Superior temporal gyrus (tissue), 1 donor: ENCODE data around the gene COQ4.

ENCODE experiments used
- DNase-seq: peaks from one replicate; pipeline ENCODE4 v3.0.0-alpha.2; 2016; ENCODE audit errors: extremely low spot score

The COQ4 gene

DNA sequence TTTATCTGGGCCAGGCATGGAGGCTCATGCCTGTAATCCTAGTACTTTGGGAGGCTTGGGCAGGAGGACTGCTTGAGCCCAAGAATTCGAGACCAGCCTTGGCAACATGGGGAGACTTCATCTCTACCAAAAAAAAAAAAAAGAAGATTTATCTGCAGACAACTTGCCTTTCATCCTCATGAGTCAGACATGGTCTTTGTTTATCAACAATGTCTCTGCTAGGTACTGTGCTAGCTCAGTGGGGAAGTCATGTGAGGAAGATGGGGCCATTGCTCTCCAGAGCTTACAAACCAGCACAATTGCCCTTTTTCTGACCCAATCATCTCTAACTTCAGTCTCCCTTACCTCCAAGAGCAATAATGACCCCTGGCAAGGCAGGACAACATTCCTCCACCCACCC, 50.1 kb downstream of the COQ4 start:
- no peak for DNase-seq

- peak; percentile 94 for DNase-seq
Observed at GRCh38 chr9:128374221-128374675, 51.6 kb downstream of the COQ4 start.

- no peak for DNase-seq
Observed at GRCh38 chr9:128375865-128376264, 53.2 kb downstream of the COQ4 start.

- no peak for DNase-seq
Observed at GRCh38 chr9:128382261-128382660, 59.6 kb downstream of the COQ4 start.

- DNase-seq: peak; percentile 77
Observed at GRCh38 chr9:128383007-128383753, 60.5 kb downstream of the COQ4 start.
